Fibroblast of villous mesenchyme (primary cell): ENCODE measurements around the gene ZFAND4. TPM values are rescaled to one million over a fixed set of nuclear protein-coding genes. Genes with fewer than 3 reads are reported as not detected.
"Not testable (repeated sequence)": the region's sequence is repeated elsewhere in the genome, so short reads cannot be mapped to it uniquely, and the experiment has no call there.

Source experiments
- DNase-seq: peaks from one replicate; pipeline ENCODE4 v3.0.0-alpha.2; 2010; ENCODE audit warnings: low read depth
- H3K4me3 ChIP-seq: 2 replicates; pipeline ENCODE4 v1.5.1; 2011; ENCODE audit warnings: low read depth, mild to moderate bottlenecking, low read length
- CTCF ChIP-seq: IDR thresholded peaks from 2 replicates; pipeline ENCODE4 v1.5.1; 2012; ENCODE audit warnings: low read depth, mild to moderate bottlenecking, low read length; ENCODE audit not compliant: insufficient read depth
- total RNA-seq: library from RNA; depleted of rRNA; stranded (reverse); fragments of >200 nt; gene quantifications from 2 replicates; pipeline ENCODE4 v1.2.3, GENCODE V29; 2012

ZFAND4 gene
- total RNA-seq, 1 donor, result 7.3 TPM

DNA sequence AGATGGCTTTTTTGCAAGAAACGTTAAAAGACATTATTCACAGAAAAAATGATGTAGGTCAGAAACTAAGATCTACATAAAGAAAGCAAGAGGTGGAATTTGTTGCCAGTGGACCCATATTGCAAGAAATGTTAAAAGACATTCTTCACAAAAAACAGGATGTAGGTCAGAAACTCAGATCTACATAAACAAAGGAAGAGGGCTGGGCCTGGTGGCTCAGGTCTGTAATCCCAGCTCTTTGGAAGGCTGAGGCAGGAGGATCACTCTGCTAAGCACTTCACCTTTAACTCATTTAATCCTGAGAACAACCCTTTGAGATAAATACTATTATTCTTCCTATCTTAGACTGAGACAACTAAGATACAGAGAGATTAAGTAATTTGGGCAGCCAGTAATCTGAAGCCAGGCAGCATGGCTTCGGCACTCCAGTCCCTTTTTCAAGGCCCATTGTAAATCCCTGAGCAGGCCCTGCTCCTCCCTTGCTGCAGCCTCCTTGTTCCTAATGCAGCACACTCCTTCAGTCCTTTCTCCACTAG is 11.6 kb downstream of the ZFAND4 start:
- no peak overlapping the region for H3K4me3 ChIP-seq
- DNase-seq, result no peak
- TF ChIP-seq CTCF, result no peak

DNA sequence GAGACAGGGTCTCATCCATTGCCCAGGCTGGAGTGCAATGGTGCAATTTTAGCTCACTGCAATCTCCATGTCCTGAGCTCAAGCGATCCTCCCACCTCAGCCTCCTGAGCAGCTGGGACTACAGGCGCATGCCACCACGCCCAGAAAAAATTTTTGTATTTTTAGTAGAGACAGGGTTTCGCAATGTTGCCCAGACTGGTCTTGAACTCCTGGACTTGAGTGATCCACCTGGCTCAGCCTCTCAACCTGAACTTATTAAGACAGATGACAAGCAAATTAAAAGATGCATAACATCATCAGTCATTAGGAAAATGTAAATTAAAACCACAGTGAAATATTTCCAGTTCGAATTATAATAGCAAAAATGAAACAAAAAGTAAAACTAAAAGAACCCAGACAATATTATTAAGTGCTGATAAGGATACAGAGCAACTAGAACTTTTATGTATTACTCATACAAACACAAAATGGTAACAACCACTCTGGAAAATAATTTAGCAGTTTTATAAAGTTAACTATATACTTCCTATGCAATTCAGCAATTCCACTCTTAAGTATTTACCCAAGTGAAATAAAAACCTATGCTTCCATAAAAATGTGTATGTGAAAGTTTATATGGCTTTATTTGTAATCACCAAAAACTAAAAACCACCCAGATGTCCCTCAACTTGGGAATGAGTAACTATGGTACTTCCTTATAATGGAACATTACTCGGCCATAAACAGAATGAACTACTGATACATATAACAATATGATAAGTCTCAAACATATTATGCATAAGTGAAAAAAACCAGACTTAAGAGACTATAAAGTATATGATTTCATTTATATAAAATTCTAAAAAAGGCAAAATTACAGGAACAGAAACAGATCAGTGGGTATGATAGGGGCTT is 15.3 kb downstream of the ZFAND4 start:
- H3K4me3 ChIP-seq, result no peak overlapping the region
- no peak for TF ChIP-seq CTCF
- DNase-seq, result no peak

DNA sequence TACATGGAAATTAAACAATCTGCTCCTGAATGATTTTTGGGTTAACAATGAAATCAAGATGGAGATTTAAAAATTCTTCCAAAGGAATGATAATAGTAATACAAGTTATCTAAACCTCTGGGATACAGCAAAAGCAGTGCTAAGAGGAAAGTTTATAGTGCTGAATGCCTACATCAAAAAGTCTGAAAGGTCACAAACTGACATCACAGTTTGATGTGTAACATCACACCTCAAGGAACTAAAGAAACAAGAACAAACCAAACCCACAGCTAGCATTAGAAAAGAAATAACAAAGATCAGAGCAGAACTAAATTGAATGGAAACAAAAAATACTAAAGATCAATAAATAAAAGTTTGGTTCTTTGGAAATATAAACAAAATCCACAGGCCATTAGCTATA is 17.4 kb downstream of the ZFAND4 start:
- H3K4me3 ChIP-seq, result no peak overlapping the region
- no peak for TF ChIP-seq CTCF
- no peak for DNase-seq

GRCh38 chr10:45654753-45655141 is 17.8 kb downstream of the ZFAND4 start:
- not testable (repeated sequence) for DNase-seq

DNA sequence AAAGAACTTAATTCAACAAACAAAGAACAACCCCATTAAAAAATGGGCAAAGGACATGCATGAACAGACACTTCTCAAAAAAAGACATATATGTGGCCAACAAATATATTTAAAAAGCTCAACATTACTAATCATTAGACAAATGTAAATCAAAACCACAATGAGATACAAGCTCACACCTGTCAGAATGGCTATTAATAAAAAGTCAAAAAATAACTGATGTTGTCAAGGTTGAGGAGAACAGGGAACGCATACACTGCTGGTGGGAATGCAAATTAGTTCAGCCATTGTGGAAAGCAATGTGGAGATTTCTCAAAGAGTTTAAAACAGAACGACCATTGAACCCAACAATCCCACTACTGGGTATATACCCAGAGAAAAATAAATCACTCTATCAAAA is 19.1 kb downstream of the ZFAND4 start:
- no peak for TF ChIP-seq CTCF
- no peak for DNase-seq

More at GRCh38 chr10:45654753-45655141, 17.8 kb downstream of the ZFAND4 start:
- H3K4me3 ChIP-seq, result not testable (repeated sequence)

DNA sequence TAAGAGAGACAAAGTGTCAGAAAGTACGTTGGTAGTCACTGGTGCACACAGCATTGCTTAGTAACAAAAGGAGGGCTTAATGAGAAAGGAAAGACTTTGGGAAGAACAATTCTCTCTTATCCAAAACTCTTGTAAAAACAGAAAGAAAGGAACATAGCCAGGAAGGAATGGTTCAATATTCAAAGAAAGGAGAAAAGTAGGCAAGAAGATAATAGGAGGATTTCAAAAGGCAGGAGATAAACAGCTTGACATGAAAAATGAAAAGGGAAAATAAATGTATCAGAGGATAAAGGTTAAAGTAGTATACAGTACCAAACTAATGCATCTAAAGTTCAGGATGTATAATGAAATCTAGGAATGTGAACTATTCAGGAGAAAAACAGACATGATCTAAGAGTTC is 20.1 kb downstream of the ZFAND4 start:
- TF ChIP-seq CTCF, result no peak
- DNase-seq, result no peak
- H3K4me3 ChIP-seq, result no peak overlapping the region

More for the DNA sequence above, 19.1 kb downstream of the ZFAND4 start:
- H3K4me3 ChIP-seq, result no peak overlapping the region

GRCh38 chr10:45649296-45649695 is 23.3 kb downstream of the ZFAND4 start:
- H3K4me3 ChIP-seq, result no peak overlapping the region
- no peak for TF ChIP-seq CTCF

More at GRCh38 chr10:45649296-45649695, 23.3 kb downstream of the ZFAND4 start:
- DNase-seq, result no peak
